ENCODE data around the gene NCK1.

NCK1 gene

DNA sequence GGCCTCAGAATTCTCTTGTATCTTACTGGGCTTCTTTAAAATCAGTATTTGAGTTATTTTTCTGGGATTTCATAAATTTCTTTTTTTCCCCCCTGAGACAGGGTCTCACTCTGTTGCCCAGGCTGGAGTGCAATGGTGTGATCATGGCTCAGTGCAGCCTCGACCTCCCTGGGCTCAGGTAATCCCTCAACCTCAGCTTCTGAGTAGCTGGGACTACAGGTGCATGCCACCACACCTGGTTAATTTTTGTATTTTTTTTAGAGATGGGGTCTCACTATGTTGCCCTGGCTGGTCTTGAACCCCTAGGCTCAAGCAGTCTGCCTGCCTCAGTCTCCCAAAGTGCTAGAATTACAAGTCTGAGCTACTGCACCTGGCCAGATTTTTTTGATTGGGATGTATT is 43.5 kb downstream of the NCK1 start:
- Histone ChIP-seq H3K56ac (ENCODE audit: low read length) (no peak overlapping the region), H3K79me2 (ENCODE audit: control insufficient read depth, insufficient read depth, low read length) (peaks cover 49% of the 10 kb centered on the region), H3K4me2 (ENCODE audit: low read length) (no peak overlapping the region), H3K4me1 (ENCODE audit: control insufficient read depth, low read depth, low read length) (no peaks in the 10 kb centered on the region), H2BK120ac (ENCODE audit: low read depth, low read length) (no peak overlapping the region), H2BK5ac (ENCODE audit: low read length) (no peak overlapping the region), H3K27ac (ENCODE audit: low read depth, low read length) (no peak overlapping the region), H2AK5ac (ENCODE audit: low read length) (no peak overlapping the region), H3K4ac (ENCODE audit: low read depth, low read length) (no peak overlapping the region), H3K9ac (ENCODE audit: low read length) (no peak overlapping the region), H3K4me3 (ENCODE audit: low read length) (no peak overlapping the region), H3K23ac (ENCODE audit: low read length) (no peak overlapping the region), H4K5ac (ENCODE audit: low read length) (no peak overlapping the region), H3K27me3 (ENCODE audit: insufficient read depth, low read length, poor library complexity) (no peaks in the 10 kb centered on the region), H2BK15ac (replicated peaks; ENCODE audit: low read depth) (no peak overlapping the region), H3K79me1 (ENCODE audit: low read length) (peaks cover 13% of the 10 kb centered on the region), H3K18ac (ENCODE audit: low read length) (no peak overlapping the region), H4K8ac (ENCODE audit: low read depth, low read length) (no peak overlapping the region), H3K36me3 (ENCODE audit: control insufficient read depth, insufficient read depth, low read length) (no peaks in the 10 kb centered on the region)
- DNase-seq: no peak
- no CpG with 5 or more reads among the region's 1 CpG for WGBS (ENCODE audit: extremely low coverage, insufficient coverage, low lambda C conversion rate)

DNA sequence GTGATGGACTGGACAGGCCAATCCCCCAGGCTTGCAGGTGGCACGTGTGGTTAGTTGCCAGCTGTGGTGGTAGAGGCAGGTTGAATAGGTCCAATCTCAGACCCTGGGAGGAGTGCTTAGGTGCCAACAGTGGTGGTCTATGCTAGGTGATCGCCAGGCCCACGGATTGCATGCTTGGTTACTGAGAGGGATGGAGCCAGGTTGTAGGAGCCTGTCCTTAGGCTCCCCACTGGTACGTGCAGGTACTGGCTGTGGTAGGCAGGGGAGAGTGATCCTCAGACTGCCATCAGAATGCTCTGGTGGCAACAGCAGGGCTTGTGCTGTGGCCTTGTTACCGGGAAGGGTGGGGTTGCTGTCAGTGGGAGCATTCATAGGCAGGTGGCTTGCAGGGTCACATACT is 44.7 kb downstream of the NCK1 start:
- Histone ChIP-seq H3K4me3 (ENCODE audit: low read length) (no peak overlapping the region), H3K18ac (ENCODE audit: low read length) (no peak overlapping the region), H3K27ac (ENCODE audit: low read depth, low read length) (no peak overlapping the region), H3K56ac (ENCODE audit: low read length) (no peak overlapping the region), H3K27me3 (ENCODE audit: insufficient read depth, low read length, poor library complexity) (no peaks in the 10 kb centered on the region), H3K4me1 (ENCODE audit: control insufficient read depth, low read depth, low read length) (no peaks in the 10 kb centered on the region), H3K79me1 (ENCODE audit: low read length) (peaks cover 13% of the 10 kb centered on the region), H4K5ac (ENCODE audit: low read length) (no peak overlapping the region), H3K9ac (ENCODE audit: low read length) (no peak overlapping the region), H3K4ac (ENCODE audit: low read depth, low read length) (no peak overlapping the region), H3K36me3 (ENCODE audit: control insufficient read depth, insufficient read depth, low read length) (no peaks in the 10 kb centered on the region), H2BK5ac (ENCODE audit: low read length) (no peak overlapping the region), H3K4me2 (ENCODE audit: low read length) (no peak overlapping the region), H2BK15ac (replicated peaks; ENCODE audit: low read depth) (no peak overlapping the region), H4K8ac (ENCODE audit: low read depth, low read length) (no peak overlapping the region), H2BK120ac (ENCODE audit: low read depth, low read length) (no peak overlapping the region), H3K23ac (ENCODE audit: low read length) (no peak overlapping the region), H2AK5ac (ENCODE audit: low read length) (no peak overlapping the region), H3K79me2 (ENCODE audit: control insufficient read depth, insufficient read depth, low read length) (peaks cover 49% of the 10 kb centered on the region)
- DNase-seq: no peak
- WGBS (ENCODE audit: extremely low coverage, insufficient coverage, low lambda C conversion rate): no CpG with 5 or more reads among the region's 5 CpGs

DNA sequence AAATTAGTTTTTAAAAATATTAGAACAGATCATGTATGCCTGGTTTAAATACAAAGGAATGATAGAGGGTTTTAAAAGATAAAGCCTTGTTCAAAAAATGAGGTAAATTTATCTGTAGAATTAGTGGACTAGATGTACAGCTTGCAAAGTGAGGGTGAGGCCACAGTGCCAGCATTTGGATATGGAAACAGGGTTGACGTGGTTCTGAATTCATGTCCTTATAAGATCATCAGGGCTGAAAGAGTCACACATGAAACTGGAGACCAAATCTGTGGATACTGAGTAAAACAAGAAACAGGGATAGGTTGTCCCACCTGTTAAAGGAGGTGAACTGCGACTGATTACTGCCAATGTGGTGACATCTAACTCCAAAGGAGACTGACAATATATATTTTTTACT is 46.3 kb downstream of the NCK1 start:
- H3K56ac ChIP-seq (ENCODE audit: low read length): no peak overlapping the region
- H3K27me3 ChIP-seq (ENCODE audit: insufficient read depth, low read length, poor library complexity): no peaks in the 10 kb centered on the region

DNA sequence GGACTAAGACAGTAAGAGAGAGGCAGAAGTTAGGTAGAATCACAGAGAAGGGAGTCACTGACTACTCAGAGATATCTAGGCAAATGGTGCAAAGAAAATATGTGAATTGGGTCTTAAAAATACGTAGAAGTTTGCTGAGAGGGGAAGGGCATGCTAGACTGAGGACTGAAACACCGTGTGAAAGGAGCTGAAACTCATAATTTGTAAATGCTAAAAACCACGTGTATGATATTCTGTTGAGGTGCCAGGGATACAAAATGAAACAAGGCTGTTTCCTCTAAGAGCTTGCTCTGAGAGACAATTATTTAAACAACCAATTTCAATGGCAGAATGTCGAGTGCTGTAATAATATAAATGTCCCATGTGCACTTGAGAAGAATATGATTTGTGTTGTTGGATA is 47.2 kb downstream of the NCK1 start:
- no peak overlapping the region for H4K5ac ChIP-seq (ENCODE audit: low read length)
- no peak overlapping the region for H3K27ac ChIP-seq (ENCODE audit: low read depth, low read length)
- H3K79me2 ChIP-seq (ENCODE audit: control insufficient read depth, insufficient read depth, low read length): peaks cover 48% of the 10 kb centered on the region
- H3K79me1 ChIP-seq (ENCODE audit: low read length): peaks cover 17% of the 10 kb centered on the region
- DNase-seq: no peak
- H3K9ac ChIP-seq (ENCODE audit: low read length): no peak overlapping the region
- H3K56ac ChIP-seq (ENCODE audit: low read length): no peak overlapping the region
- no peak overlapping the region for H3K18ac ChIP-seq (ENCODE audit: low read length)
- no peak overlapping the region for H3K4me2 ChIP-seq (ENCODE audit: low read length)
- no peak overlapping the region for H2BK5ac ChIP-seq (ENCODE audit: low read length)
- H2BK120ac ChIP-seq (ENCODE audit: low read depth, low read length): no peak overlapping the region
- WGBS (ENCODE audit: extremely low coverage, insufficient coverage, low lambda C conversion rate): no CpG with 5 or more reads among the region's 4 CpGs
- H3K23ac ChIP-seq (ENCODE audit: low read length): no peak overlapping the region
- H3K4ac ChIP-seq (ENCODE audit: low read depth, low read length): no peak overlapping the region
- no peak overlapping the region for H2AK5ac ChIP-seq (ENCODE audit: low read length)
- H3K36me3 ChIP-seq (ENCODE audit: control insufficient read depth, insufficient read depth, low read length): no peaks in the 10 kb centered on the region
- H3K4me3 ChIP-seq (ENCODE audit: low read length): no peak overlapping the region
- no peak overlapping the region for H2BK15ac ChIP-seq (replicated peaks; ENCODE audit: low read depth)
- no peaks in the 10 kb centered on the region for H3K4me1 ChIP-seq (ENCODE audit: control insufficient read depth, low read depth, low read length)
- no peaks in the 10 kb centered on the region for H3K27me3 ChIP-seq (ENCODE audit: insufficient read depth, low read length, poor library complexity)
- no peak overlapping the region for H4K8ac ChIP-seq (ENCODE audit: low read depth, low read length)

More for the DNA sequence above, 46.3 kb downstream of the NCK1 start:
- no peak overlapping the region for H4K8ac ChIP-seq (ENCODE audit: low read depth, low read length)
- H3K4me2 ChIP-seq (ENCODE audit: low read length): no peak overlapping the region
- no peak overlapping the region for H3K4ac ChIP-seq (ENCODE audit: low read depth, low read length)
- no peak overlapping the region for H2AK5ac ChIP-seq (ENCODE audit: low read length)
- no peak for DNase-seq
- H3K79me2 ChIP-seq (ENCODE audit: control insufficient read depth, insufficient read depth, low read length): peaks cover 51% of the 10 kb centered on the region
- H3K27ac ChIP-seq (ENCODE audit: low read depth, low read length): no peak overlapping the region
- H3K79me1 ChIP-seq (ENCODE audit: low read length): peaks cover 17% of the 10 kb centered on the region
- H3K4me1 ChIP-seq (ENCODE audit: control insufficient read depth, low read depth, low read length): no peaks in the 10 kb centered on the region
- no peak overlapping the region for H3K4me3 ChIP-seq (ENCODE audit: low read length)
- no CpG with 5 or more reads among the region's 2 CpGs for WGBS (ENCODE audit: extremely low coverage, insufficient coverage, low lambda C conversion rate)
- H2BK120ac ChIP-seq (ENCODE audit: low read depth, low read length): no peak overlapping the region
- H3K18ac ChIP-seq (ENCODE audit: low read length): no peak overlapping the region
- H3K23ac ChIP-seq (ENCODE audit: low read length): no peak overlapping the region
- no peak overlapping the region for H4K5ac ChIP-seq (ENCODE audit: low read length)
- no peak overlapping the region for H2BK15ac ChIP-seq (replicated peaks; ENCODE audit: low read depth)
- H2BK5ac ChIP-seq (ENCODE audit: low read length): no peak overlapping the region
- no peaks in the 10 kb centered on the region for H3K36me3 ChIP-seq (ENCODE audit: control insufficient read depth, insufficient read depth, low read length)
- no peak overlapping the region for H3K9ac ChIP-seq (ENCODE audit: low read length)

DNA sequence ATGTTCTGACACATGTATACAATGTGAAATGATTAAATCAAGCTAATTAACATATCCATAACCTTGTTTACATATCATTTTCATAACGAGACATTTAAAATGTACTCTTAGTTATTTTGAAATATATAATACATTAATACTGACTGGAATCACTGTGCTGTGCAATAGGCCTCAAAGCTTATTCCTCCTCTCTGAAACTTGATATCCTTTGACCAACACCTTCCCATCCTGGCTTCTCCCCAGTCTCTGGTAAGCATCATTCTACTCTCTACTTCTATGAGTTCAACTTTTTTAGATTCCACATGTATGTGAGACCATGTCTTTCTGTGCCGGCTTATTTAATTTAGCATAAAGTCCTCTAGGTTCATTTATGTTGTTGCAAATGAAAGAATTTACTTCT is 48.7 kb downstream of the NCK1 start:
- Histone ChIP-seq H3K27me3 (ENCODE audit: insufficient read depth, low read length, poor library complexity) (no peaks in the 10 kb centered on the region), H3K4ac (ENCODE audit: low read depth, low read length) (no peak overlapping the region), H4K8ac (ENCODE audit: low read depth, low read length) (no peak overlapping the region), H3K4me1 (ENCODE audit: control insufficient read depth, low read depth, low read length) (no peaks in the 10 kb centered on the region), H3K4me3 (ENCODE audit: low read length) (no peak overlapping the region), H3K56ac (ENCODE audit: low read length) (no peak overlapping the region), H3K79me1 (ENCODE audit: low read length) (peaks cover 17% of the 10 kb centered on the region), H2BK120ac (ENCODE audit: low read depth, low read length) (no peak overlapping the region), H3K79me2 (ENCODE audit: control insufficient read depth, insufficient read depth, low read length) (peaks cover 45% of the 10 kb centered on the region), H4K5ac (ENCODE audit: low read length) (no peak overlapping the region), H2BK5ac (ENCODE audit: low read length) (no peak overlapping the region), H2BK15ac (replicated peaks; ENCODE audit: low read depth) (no peak overlapping the region), H3K23ac (ENCODE audit: low read length) (no peak overlapping the region), H3K9ac (ENCODE audit: low read length) (no peak overlapping the region), H3K18ac (ENCODE audit: low read length) (no peak overlapping the region), H3K27ac (ENCODE audit: low read depth, low read length) (no peak overlapping the region), H3K36me3 (ENCODE audit: control insufficient read depth, insufficient read depth, low read length) (no peaks in the 10 kb centered on the region), H2AK5ac (ENCODE audit: low read length) (no peak overlapping the region), H3K4me2 (ENCODE audit: low read length) (no peak overlapping the region)
- WGBS (ENCODE audit: extremely low coverage, insufficient coverage, low lambda C conversion rate): no CpG with 5 or more reads among the region's 2 CpGs
- no peak for DNase-seq

DNA sequence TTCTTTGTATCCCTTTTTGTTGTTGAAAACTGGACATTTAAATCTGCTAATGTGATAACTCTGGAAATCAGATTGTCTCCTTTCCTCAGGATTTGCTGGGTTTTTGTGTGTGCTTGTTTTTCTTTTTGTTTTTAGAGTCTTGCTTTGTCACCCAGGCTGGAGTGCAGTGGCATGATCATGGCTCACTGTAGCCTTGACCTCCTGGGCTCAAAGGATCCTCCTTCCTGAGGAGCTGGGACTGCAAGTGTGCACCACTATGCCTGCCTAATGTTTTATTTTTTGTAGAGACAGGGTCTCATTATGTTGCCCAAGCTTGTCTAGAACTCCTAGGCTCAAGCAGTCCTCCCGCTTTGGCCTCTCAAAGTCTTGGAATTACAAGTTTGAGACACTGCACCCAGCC is 51.2 kb downstream of the NCK1 start:
- H2AK5ac ChIP-seq (ENCODE audit: low read length): no peak overlapping the region
- H3K4me2 ChIP-seq (ENCODE audit: low read length): no peak overlapping the region
- H3K4ac ChIP-seq (ENCODE audit: low read depth, low read length): no peak overlapping the region
- no peak overlapping the region for H2BK120ac ChIP-seq (ENCODE audit: low read depth, low read length)
- no CpG with 5 or more reads among the region's 1 CpG for WGBS (ENCODE audit: extremely low coverage, insufficient coverage, low lambda C conversion rate)
- H3K9ac ChIP-seq (ENCODE audit: low read length): no peak overlapping the region
- H4K8ac ChIP-seq (ENCODE audit: low read depth, low read length): no peak overlapping the region
- H2BK5ac ChIP-seq (ENCODE audit: low read length): no peak overlapping the region
- H4K5ac ChIP-seq (ENCODE audit: low read length): no peak overlapping the region
- peaks cover 7% of the 10 kb centered on the region for H3K79me1 ChIP-seq (ENCODE audit: low read length)
- H3K27ac ChIP-seq (ENCODE audit: low read depth, low read length): no peak overlapping the region
- no peak overlapping the region for H3K4me3 ChIP-seq (ENCODE audit: low read length)
- H3K36me3 ChIP-seq (ENCODE audit: control insufficient read depth, insufficient read depth, low read length): no peaks in the 10 kb centered on the region
- H3K23ac ChIP-seq (ENCODE audit: low read length): no peak overlapping the region
- no peaks in the 10 kb centered on the region for H3K27me3 ChIP-seq (ENCODE audit: insufficient read depth, low read length, poor library complexity)
- no peak overlapping the region for H3K56ac ChIP-seq (ENCODE audit: low read length)
- H2BK15ac ChIP-seq (replicated peaks; ENCODE audit: low read depth): no peak overlapping the region
- no peak overlapping the region for H3K18ac ChIP-seq (ENCODE audit: low read length)
- no peak for DNase-seq
- H3K79me2 ChIP-seq (ENCODE audit: control insufficient read depth, insufficient read depth, low read length): peaks cover 29% of the 10 kb centered on the region
- H3K4me1 ChIP-seq (ENCODE audit: control insufficient read depth, low read depth, low read length): no peaks in the 10 kb centered on the region
